ENCODE measurements around the gene SSR2.
"Not testable (repeated sequence)": the region's sequence is repeated elsewhere in the genome, so short reads cannot be mapped to it uniquely, and the experiment has no call there.

The SSR2 gene

DNA sequence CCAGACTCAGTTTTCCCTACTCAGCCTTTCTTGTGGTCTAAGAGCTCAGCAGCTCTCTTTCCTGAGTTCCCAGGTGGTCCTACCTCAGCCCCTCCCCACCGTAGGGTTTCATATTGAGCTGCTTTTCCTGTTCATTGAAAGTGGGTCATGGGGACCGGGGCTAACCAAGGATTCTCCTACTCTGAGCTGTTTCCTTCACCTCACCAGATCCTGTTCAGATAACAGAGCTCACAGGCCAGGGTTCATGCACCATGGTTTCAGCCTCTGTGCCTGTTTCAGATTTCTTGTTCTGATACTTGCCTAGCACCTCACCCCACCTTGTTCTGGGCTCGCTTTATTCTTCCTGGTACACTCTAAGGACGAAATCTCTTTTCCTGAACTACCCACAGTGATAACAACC lies 24.3 kb upstream of the SSR2 start:
- no peak for DNase-seq

DNA sequence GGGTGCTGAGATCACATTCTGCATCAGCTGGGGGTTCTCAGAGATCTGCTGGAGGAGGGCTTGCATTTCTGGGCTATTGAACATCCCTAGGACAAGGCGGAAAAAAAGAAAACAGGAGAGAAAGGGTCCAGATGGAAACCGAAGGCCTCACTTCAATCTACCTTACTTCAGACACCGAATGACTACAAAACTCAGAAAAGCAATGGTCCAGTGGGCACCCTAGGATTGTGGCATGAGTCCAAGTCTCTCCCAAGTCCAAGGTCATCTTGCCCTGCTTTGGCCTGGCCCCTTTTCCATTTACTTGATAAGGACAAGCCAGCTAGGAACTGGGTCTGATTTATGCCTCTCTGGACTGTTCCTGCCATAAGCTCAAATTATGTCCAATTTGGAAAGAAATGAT lies 22.1 kb upstream of the SSR2 start:
- DNase-seq: no peak

DNA sequence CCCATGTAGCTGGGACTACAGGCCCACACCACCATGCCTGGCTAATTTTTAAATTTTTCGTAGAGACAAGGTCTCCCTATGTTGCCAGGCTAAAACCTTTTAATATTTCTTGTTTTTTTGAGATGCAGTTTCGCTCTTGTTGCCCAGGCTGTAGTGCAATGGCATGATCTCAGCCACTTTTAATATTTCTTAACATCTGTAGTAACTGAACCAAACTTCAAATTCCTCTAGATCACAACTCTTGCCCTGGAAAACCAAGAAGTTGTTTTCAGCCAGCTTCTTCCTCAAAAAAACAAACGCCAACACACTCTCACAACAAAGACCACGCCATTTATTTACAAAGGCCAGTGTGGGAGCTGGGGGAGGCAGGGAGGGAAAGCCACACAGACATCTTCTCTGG lies 14.2 kb upstream of the SSR2 start:
- DNase-seq: not testable (repeated sequence)

DNA sequence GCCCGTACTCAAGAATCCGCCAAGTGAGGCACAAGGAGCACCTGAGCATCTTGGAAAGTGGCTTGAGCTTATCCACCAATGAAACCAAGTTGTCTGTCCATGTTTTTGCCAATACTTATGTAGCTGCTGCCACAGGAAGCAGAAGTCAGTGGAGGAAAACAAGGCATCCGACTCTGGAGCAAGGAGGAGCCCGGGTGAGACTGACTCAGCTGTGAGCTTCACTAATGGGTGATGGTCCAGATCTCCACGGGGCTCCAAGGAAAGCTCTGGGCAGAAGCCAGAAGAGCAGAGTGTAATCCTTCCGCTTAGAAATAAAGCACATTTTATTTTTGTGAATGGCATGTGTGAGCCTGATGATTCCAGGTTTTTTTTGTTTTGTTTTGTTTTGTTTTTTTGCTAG lies 12.3 kb upstream of the SSR2 start:
- no peak for DNase-seq

DNA sequence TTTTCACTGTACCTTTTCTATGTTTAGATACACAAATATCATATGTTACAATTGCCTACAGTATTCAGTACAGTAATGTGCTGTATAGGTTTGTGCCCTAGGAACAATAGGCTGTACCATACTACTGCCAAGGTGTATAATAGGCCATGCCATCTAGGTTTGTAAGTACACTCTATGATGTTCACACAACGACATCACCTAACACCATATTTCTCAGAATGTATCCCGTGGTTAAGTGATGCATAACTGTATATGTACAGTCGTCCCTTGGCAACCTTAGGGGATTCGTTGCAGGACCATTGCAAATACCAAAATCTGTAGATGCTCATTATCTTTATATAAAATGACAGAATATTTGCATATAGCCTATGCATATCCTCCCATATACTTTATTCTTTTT lies 5.8 kb upstream of the SSR2 start:
- no peak for DNase-seq

DNA sequence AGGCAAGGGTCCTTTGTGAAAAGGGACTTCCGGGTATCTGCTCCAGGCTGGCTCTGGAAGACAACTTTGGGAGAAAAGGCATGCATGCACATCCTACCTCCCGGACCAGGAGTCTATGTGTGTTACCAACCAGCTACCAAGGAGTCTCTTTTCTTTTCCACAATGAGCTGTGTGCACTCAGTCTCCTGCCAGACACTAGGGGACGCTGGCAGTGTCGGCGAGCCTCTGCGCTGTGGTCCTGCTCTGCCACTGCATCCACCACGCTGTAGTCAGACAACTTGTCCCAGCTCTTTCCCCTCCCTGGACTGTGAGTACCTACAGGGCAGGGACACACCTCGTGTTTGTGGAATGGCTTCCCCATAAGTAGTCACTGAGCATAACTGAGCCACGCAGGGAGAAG lies 5.1 kb upstream of the SSR2 start:
- DNase-seq: no peak

DNA sequence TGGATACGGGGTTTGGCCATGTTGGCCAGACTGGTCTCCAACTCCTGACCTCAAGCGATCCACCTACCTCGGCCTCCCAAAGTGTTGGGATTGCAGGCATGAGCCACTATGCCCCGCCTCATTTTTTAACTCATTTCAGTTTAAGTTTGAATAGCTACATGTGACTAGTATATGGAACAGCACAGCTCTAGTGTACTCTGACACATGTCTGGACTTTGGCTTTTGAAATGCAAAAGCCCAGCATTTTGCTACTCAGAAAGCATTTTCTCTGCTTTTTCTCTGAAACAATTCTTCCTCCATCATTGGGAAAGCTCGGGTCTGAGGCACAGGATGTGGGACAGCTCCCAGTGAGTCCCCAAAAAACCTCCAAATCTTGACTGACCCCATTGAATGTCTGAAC lies 4.0 kb upstream of the SSR2 start:
- no peak for DNase-seq

DNA sequence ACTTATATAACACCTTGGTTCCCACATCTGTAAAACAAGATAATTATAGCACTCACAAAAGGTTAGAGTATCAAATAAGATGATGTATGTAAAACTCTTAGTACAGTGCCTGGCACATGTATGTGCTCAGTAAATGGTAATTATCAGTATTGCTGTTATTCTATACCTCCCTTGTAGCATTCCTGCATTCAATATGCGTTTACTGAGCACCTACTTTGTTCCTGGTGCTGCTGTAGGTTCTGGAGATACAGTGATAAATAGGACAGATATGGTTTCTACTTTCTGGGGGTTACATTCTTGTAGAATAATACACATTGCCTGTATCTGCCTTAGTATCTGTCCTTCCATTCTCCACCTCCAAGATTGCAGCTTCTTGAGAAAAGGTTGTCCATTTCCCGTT lies 1.2 kb upstream of the SSR2 start:
- no peak for DNase-seq

DNA sequence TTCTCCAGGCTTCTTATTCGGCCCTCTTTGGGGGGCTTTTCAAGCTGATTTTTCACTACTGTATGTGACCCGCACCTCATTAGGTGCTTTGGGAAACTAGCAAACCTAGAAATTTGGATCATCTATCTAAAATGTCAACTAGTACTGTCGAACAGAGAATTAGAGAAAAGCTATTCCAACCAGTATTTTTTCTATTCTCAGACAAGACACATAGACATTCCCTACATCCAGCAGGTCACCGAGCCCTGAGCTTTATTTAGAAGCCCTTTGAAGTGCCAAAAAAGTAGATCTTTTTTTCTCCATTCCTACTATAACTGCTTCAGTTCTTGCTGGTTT lies 310 bp upstream of the SSR2 start:
- no peak for DNase-seq

DNA sequence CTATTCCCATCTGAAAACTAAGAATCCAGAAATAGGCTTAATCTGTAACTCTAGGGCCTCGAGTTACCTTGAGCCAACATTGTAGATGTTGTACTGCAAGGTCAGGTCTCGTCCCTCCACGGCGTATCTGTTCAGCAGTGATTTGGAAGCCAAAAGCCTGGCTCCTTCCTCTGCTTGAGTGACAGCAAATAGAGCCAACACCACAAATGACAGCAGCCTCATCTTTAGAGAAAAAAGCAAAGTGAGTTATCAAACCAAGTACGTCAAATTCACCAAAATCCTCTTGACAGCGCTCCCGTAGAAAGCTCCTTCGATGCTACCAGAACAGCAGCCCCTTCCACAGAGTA lies 832 bp downstream of the SSR2 start:
- DNase-seq: no peak

DNA sequence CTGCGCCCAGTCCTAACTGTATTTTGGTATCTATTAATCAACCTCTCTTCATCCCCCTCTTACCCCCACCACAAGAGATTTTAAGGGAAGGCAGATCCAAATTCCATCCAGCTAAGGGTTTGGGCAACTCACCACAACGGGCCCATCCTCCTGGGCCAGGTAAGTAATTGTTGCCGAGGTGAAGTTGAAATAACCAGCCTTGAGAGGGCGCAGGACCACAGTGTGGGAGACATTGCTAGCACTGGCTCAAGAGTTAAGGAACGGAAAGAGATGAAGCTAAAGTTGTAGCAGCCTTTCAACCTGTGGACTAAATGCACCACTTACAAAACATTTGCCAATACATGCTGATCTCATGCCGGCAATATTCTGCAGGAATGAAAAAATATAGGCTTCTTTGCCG lies 5.9 kb downstream of the SSR2 start:
- DNase-seq: no peak

DNA sequence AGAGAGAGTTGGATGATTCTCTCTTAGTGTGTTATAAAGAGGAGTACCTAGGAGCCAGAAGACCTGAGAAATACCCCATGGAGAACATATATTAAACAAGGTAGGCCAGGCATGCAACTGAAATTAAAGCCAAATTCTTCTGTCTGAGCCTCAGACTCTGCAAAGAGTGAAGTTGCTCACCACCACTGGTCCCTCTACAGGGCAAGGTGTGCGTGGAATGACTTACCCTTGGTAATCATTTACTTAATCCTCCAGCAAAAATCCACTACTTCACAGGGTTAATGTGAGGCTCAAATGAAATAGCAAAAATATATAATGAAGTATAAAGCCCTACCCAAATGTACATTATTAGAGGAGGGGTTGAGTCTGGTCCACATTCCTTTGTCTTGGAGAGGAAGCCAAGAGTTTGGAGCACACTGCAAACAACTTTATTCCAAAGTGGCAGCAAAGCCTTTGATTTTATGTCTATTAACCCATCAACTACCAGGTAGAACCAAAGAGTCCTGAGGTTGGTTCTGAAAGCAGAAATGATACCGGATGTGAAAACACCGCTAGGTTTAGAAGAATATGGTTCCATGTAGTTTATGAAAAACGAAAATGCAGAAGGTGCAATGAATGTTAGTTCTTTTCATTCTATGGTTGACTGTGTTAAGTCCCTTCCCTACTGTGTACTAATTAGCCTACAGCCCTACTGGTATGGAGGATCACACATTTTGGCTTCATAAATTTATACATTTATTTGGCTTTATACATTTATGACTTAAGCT lies 8.5 kb downstream of the SSR2 start:
- DNase-seq: no peak

DNA sequence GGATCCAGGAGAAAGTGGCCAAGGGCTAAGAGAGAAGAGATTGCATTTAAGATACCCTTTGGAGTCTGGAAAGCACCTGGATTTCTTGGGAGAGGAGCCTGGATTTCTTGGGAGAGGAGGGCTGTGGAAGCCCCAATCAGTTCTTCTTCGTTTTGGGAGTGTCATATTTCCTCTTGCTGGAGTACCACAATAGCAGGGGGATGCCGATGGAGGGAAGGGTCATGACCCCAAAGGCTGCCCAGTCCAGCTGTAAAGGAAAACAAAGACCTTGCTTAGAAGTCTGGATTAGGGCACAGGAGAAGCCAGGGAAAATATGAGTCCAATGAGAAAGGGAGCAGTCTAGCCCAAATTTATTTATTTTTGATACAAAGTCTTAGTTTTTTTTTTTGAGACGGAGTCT lies 11.3 kb downstream of the SSR2 start:
- no peak for DNase-seq

DNA sequence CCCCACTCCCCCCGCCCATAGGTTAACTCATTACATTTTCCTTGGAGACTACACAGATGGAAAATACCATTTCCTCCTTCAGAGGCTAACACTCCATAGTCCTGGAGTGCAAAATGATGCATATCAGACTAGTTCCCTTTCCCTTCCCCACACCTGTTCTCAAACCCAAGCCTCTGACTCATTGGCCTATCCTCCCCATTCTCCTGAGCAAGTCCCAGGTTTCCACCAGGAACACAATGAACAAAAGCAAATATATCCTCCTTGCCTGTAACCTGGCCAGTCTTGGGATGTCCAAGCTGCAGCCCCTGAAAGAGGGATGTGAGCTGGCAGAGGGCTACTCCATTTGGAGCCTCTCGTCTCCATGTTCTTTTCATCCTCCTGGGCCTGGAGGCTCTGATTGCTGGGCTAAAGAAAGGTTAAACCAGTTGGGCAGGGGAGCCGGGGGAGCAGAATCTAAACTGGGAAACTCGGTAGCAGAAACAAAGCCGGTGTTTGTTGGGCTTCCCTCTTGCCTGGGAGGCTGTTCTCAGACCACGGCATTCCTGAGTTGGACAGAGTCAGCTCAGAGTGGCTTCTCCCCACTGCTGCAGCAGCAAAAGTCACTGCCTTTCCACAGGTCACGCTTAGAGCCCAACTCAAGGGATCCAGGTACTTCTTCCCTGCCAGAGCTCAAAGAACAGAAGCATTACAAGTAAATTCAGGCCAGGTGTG lies 13.9 kb downstream of the SSR2 start:
- no peak for DNase-seq

DNA sequence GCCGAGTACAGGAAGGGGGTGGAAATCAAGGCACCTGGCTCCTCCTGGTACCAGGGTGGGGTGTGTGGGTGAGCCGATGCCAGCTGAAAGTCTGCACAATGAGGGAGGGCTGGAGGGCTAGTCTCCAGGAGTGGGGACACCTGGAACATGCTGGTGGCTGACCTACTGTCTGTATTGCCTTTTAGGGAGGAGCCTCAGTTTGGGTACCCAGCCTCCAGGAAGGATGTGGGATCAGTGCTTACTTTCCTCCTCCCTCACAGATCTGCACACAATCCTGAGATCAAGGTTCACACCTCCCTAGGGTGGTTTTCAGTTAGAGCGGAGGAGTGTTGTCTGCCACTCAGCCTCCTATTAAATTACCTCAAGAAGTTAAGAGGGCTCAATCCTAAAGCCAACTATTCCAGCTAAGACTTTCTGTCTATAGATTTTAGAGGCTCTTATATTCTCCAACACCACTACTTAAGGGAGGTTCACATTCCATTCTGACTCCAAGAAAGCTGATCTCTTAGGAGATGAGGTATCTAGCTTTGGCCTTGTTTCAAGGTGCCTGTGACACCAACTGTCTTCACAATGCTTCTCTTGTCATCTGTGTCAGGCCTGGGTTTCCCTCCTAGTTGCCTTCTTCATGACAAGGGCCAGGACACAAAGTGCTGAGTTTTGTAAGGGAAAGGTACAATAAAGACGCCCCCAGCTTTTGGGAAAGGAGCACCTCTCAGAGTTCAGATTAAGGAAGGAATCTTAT lies 15.7 kb downstream of the SSR2 start:
- no peak for DNase-seq

DNA sequence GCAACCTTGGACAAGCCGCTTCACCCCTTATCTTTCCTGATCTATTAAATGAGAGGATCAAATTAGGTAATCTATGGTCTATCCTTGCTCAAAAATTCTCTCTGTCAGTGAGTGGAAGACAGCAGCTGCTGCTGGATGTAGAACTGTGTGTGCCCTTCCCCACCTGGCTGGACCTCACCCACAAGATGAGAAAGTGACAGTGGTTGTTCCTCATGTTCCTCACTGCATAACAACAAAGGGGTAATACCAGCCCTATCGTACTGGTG lies 16.9 kb downstream of the SSR2 start:
- DNase-seq: no peak

DNA sequence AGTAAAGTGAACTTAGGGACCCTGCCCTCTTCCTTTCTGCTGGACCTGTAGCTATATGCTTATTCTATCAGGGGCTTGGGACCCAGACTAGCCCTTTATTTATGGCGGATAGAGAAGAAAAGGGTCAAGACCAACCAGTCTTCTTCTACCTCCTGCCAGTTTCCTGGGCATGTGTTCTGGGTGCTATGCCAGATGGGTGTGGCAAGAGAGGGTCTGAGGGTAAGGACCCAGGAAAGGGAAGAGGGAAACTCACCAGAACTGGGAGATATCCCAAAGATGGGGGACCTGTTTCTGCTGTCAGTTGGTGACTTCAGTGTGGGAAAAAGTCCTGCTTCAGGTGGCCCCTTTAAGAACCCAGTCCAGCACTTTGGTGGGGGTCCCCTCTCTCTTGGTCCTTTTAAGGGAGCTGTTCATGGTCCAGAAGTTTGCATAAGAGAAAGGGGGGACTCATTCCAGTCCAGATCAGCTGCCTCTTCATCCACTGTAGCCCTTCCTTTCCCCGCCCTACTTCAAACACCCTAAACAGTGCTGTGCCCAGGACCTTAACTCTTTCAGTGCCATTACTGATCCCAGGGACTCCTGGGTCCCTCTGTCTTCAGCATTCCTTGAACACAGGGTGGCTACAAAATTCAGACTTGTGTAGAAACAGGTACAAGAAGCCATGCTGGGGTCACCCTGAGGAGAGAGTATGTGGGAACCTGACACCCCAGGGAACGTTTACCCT lies 18.4 kb downstream of the SSR2 start:
- DNase-seq: no peak

DNA sequence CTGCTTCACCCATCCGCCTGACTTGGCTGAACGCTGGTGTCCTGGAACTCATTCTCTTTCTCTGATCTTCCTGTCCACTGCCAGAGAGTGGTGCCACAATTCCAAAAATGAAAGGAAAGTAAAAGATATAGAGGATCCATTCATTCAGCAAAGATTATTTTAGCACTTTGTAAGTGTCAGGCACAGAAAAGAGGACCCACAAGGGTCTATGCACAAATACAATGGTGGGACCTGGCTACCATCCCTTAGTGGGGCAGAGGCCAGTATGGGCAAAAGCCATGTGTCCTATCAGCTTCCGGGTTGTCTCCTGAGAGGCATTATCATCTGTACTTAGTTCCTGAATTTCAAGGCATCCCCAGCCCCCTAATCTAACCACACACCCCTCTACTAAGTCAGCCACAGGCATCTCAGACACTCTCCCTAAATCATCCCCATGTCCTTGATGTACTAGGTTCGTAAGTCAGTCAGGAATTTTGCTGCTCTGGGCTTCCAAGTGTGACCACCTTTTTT lies 19.0 kb downstream of the SSR2 start:
- DNase-seq: no peak

DNA sequence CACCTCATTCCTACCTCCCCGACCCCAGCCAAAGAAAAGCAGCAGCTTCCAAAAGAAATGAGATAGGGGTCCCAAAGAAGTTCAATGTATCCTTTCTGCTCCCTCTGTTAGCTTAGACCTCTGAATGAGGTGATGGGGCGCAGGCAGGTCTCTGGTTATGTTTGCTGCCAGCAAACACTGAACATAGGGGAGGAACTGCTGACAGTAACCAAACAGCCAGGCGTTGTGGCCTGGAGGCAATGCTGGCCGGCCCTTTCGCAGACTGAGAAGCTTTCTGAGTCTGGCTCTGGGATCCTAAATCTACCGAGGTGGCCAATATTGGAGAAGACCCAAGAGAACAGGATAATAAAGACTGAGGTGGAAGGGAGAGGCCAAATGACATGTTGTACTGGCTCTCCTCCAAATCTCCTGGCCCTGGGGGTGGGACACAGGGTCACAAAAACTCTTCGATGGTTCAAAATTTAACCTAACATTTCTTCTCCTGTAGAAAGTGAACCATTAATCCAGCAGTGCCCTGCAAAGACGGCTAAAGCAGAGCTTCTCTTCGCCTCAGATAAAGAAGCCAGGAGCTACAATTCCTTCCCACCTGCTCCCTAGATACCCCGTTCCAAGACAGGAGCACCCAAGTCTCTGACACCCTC lies 19.6 kb downstream of the SSR2 start:
- DNase-seq: no peak

DNA sequence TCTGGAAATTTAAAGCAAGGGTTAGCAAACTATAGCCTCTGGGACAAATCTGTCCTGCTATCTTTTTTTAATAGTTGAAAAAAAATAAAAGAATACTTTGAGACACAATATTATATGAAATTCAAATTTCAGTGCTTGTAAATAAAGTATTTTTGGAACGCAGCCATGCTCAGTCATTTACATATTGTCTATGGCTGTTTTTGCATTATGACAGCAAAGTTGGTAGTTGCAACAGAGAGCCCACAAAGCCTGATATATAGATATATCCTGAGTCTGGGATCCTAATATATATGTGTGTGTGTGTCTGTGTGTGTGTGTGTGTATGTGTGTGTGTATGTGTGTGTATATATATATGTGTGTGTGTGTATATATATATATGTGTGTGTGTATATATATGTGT lies 20.8 kb downstream of the SSR2 start:
- no peak for DNase-seq

DNA sequence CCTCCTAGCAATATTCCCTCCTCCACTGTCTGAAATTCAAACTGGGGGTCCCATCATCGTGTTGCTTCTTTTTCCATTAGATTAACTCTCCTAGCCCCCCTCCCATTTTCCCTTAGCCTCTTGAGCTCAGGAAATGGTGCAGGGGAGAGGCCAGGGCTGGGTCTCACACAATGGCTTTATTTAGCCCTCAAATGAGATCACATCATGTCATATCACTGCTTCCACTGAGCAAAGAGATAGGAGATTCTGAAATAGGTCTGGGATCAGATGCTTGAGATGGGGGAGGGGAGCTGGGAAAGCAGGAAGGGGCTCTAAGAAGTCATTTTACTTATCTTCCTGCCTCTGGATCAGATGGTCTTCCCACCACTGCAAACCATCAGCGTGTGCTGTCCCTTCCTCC lies 24.6 kb downstream of the SSR2 start:
- DNase-seq: no peak

DNA sequence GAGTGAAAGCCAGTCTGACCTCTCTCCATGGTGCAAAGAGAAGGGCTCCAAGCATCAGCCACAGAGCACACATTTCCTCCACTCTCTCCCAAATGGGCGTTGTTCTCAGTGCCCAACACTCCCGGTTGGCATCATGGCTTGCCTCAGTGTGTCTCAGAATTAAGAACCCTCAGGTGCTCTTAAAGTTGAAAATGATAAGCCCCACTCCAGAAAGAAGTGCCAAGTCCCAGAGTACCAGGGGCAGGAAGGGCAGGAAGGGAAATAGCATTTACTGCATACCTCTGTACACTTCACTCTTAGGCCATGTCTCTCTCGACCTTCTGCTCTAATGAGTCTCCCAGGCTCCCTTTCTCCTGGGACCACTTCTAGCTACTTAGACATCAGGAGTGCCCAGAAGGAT lies 27.2 kb downstream of the SSR2 start:
- DNase-seq: no peak

DNA sequence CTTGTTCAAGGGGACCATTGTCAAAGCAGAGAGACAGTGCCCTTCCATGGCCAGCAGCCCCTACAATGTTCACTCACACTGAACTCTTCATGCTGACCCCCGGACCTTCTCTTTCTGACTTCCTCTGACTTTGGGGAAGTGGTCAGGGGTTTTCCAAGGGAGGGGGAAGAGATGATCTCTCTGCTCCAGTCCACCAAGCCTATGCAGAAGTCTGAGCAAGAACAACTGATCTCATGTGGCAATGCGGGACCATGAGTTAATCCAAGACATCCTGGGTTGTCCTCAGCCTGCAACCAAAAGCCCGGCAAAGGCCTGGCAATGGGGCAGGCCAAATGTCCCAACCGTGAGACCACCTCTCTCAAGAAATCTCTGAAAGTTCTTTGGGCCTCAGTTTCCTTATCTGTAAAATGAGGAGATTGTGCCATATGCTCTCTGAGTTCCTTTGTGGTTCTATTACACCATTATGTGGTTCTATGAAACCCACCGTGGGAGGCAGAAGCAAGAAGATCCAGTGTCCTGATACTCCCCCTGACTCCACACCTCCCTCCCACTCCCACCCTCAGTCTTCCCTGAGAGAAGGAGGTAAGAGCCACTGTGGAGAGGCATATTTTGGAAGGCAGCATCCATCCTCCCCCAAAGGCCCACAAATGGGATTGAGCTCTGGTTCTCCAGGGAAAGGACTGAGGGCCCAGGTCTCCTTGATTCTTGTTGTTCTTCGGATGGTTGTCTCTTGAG lies 30.6 kb downstream of the SSR2 start:
- peak; percentile 41 for DNase-seq

All from GF-D8 (cell line).